Measurements from ENCODE around the gene SLC35B1.
"Not testable (repeated sequence)": the region's sequence is repeated elsewhere in the genome, so short reads cannot be mapped to it uniquely, and the experiment has no call there.

Gene SLC35B1

GRCh38 chr17:49730785-49731434, 23.1 kb upstream of the SLC35B1 start:
- TF ChIP-seq CTCF (IDR thresholded peaks at IDR 0.05; ENCODE audit: low read depth, low read length), result no peak
- no peak for DNase-seq (ENCODE audit: extremely low read depth, low read depth)

GRCh38 chr17:49730078-49730784, 22.5 kb upstream of the SLC35B1 start:
- peak; percentile 88 for DNase-seq (ENCODE audit: extremely low read depth, low read depth)
- TF ChIP-seq CTCF (IDR thresholded peaks at IDR 0.05; ENCODE audit: low read depth, low read length), result no peak

- no peak for DNase-seq (ENCODE audit: extremely low read depth, low read depth)
- no peak for TF ChIP-seq CTCF (IDR thresholded peaks at IDR 0.05; ENCODE audit: low read depth, low read length)
Observed at GRCh38 chr17:49729069-49729468, 21.3 kb upstream of the SLC35B1 start.

GRCh38 chr17:49728425-49728824, 20.7 kb upstream of the SLC35B1 start:
- TF ChIP-seq CTCF (IDR thresholded peaks at IDR 0.05; ENCODE audit: low read depth, low read length), result no peak
- DNase-seq (ENCODE audit: extremely low read depth, low read depth), result no peak

- DNase-seq (ENCODE audit: extremely low read depth, low read depth), result no peak
- TF ChIP-seq CTCF (IDR thresholded peaks at IDR 0.05; ENCODE audit: low read depth, low read length), result no peak
Observed at GRCh38 chr17:49727380-49727779, 19.6 kb upstream of the SLC35B1 start.

GRCh38 chr17:49725452-49726130, 17.8 kb upstream of the SLC35B1 start:
- no peak for TF ChIP-seq CTCF (IDR thresholded peaks at IDR 0.05; ENCODE audit: low read depth, low read length)
- no peak for DNase-seq (ENCODE audit: extremely low read depth, low read depth)

GRCh38 chr17:49724552-49724951, 16.8 kb upstream of the SLC35B1 start:
- not testable (repeated sequence) for DNase-seq (ENCODE audit: extremely low read depth, low read depth)
